Measurements from ENCODE around the gene RSPH10B2.
"Not testable (repeated sequence)": the region's sequence is repeated elsewhere in the genome, so short reads cannot be mapped to it uniquely, and the experiment has no call there.

RSPH10B2 gene

GRCh38 chr7:6753964-6754363 lies at the start of gene RSPH10B2:
RSPH10B2 (plus strand) TSS chr7:6754103; CDS start chr7:6757678, 3,575 bp downstream.
- not testable (repeated sequence) for DNase-seq (ENCODE audit: low read depth in 3 of 3)

- DNase-seq (ENCODE audit: low read depth in 3 of 3) = peak in 2 of 3 donors; percentile 4 to 15
Measured at GRCh38 chr7:6705959-6706665, 47.8 kb upstream of the RSPH10B2 start.

- DNase-seq (ENCODE audit: low read depth in 3 of 3) = peak; percentile 92 to 93 (median 93)
Measured at GRCh38 chr7:6706666-6707407, 47.1 kb upstream of the RSPH10B2 start, which contains the start of gene ZNF12. ZNF12 (minus strand) TSS chr7:6706947; CDS start chr7:6705173, 1,774 bp downstream.

- DNase-seq (ENCODE audit: low read depth in 3 of 3) = no peak
Measured at GRCh38 chr7:6708304-6708703, 45.6 kb upstream of the RSPH10B2 start.

- DNase-seq (ENCODE audit: low read depth in 3 of 3) = no peak
Measured at GRCh38 chr7:6709808-6710207, 44.1 kb upstream of the RSPH10B2 start.

- no peak for DNase-seq (ENCODE audit: low read depth in 3 of 3)
Measured at GRCh38 chr7:6714360-6714759, 39.5 kb upstream of the RSPH10B2 start.

GRCh38 chr7:6715898-6716297 lies 38.0 kb upstream of the RSPH10B2 start:
- not testable (repeated sequence) for DNase-seq (ENCODE audit: low read depth in 3 of 3)

GRCh38 chr7:6718124-6718523 lies 35.8 kb upstream of the RSPH10B2 start:
- DNase-seq (ENCODE audit: low read depth in 3 of 3) = no peak

GRCh38 chr7:6724351-6724750 lies 29.6 kb upstream of the RSPH10B2 start:
- not testable (repeated sequence) for DNase-seq (ENCODE audit: low read depth in 3 of 3)

- DNase-seq (ENCODE audit: low read depth in 3 of 3) = no peak
Measured at GRCh38 chr7:6725003-6725402, 28.9 kb upstream of the RSPH10B2 start.

GRCh38 chr7:6726341-6726740 lies 27.6 kb upstream of the RSPH10B2 start:
- DNase-seq (ENCODE audit: low read depth in 3 of 3) = not testable (repeated sequence)

GRCh38 chr7:6727663-6728062 lies 26.2 kb upstream of the RSPH10B2 start:
- no peak for DNase-seq (ENCODE audit: low read depth in 3 of 3)

- DNase-seq (ENCODE audit: low read depth in 3 of 3) = not testable (repeated sequence)
Measured at GRCh38 chr7:6728893-6729491, 24.9 kb upstream of the RSPH10B2 start.

- peak; percentile 62 to 75 (median 71) for DNase-seq (ENCODE audit: low read depth in 3 of 3)
Measured at GRCh38 chr7:6729492-6730342, 24.2 kb upstream of the RSPH10B2 start.

- no peak for DNase-seq (ENCODE audit: low read depth in 3 of 3)
Measured at GRCh38 chr7:6730343-6730633, 23.6 kb upstream of the RSPH10B2 start.

- not testable (repeated sequence) for DNase-seq (ENCODE audit: low read depth in 3 of 3)
Measured at GRCh38 chr7:6738415-6738814, 15.5 kb upstream of the RSPH10B2 start.

- DNase-seq (ENCODE audit: low read depth in 3 of 3) = not testable (repeated sequence)
Measured at GRCh38 chr7:6744410-6745100, 9.3 kb upstream of the RSPH10B2 start.

- not testable (repeated sequence) for DNase-seq (ENCODE audit: low read depth in 3 of 3)
Measured at GRCh38 chr7:6749335-6749734, 4.6 kb upstream of the RSPH10B2 start.

- not testable (repeated sequence) for DNase-seq (ENCODE audit: low read depth in 3 of 3)
Measured at GRCh38 chr7:6750173-6750572, 3.7 kb upstream of the RSPH10B2 start.

- DNase-seq (ENCODE audit: low read depth in 3 of 3) = not testable (repeated sequence)
Measured at GRCh38 chr7:6761186-6761585, 7.3 kb downstream of the RSPH10B2 start.

- DNase-seq (ENCODE audit: low read depth in 3 of 3) = not testable (repeated sequence)
Measured at GRCh38 chr7:6781581-6781980, 27.7 kb downstream of the RSPH10B2 start.
